CD14-positive monocyte (primary cell): ENCODE results near the gene CDH22. TPM values are rescaled to one million over a fixed set of nuclear protein-coding genes. Genes with fewer than 3 reads are reported as not detected.

Source experiments
- DNase-seq, 3 donors: peaks; one replicate each; pipeline ENCODE4 v3.0.0-alpha.2; 2011 to 2022
- H2AFZ ChIP-seq: 2 replicates; pipeline ENCODE4 v1.6.0; 2012; ENCODE audit warnings: mild to moderate bottlenecking, low read depth, low read length, inconsistent platforms; ENCODE audit not compliant: insufficient read depth, poor library complexity, severe bottlenecking
- H3K27ac ChIP-seq, 2 donors: 1 replicate in 1 of 2; 2 replicates in 1 of 2; pipeline ENCODE4 v1.5.1; 2012 to 2013; ENCODE audit warnings: low read length in 2 of 2, control low read depth in 1 of 2, inconsistent platforms in 1 of 2, low read depth in 1 of 2, mild to moderate bottlenecking in 1 of 2
- H3K27me3 ChIP-seq, 2 donors: one replicate each; pipeline versions ENCODE4 v1.6.0 to v1.6.1; 2011 to 2013; ENCODE audit warnings: low read length in 2 of 2; ENCODE audit not compliant: control insufficient read depth in 2 of 2, insufficient read depth in 2 of 2
- H3K36me3 ChIP-seq, 2 donors: replicated peaks in 1 of 2; 1 replicate in 1 of 2; 2 replicates in 1 of 2; pipeline versions ENCODE4 v1.5.1 to v1.6.1; 2012 to 2013; ENCODE audit warnings: low read length in 2 of 2, control low read depth in 1 of 2, inconsistent platforms in 1 of 2, mild to moderate bottlenecking in 1 of 2; ENCODE audit not compliant: insufficient read depth in 2 of 2, control insufficient read depth in 1 of 2
- H3K4me1 ChIP-seq, 2 donors: 1 replicate in 1 of 2; 2 replicates in 1 of 2; pipeline versions ENCODE4 v1.5.1 to v1.6.1; 2012 to 2013; ENCODE audit warnings: low read length in 2 of 2, control low read depth in 1 of 2, inconsistent platforms in 1 of 2, mild to moderate bottlenecking in 1 of 2, moderate library complexity in 1 of 2; ENCODE audit not compliant: insufficient read depth in 2 of 2, control insufficient read depth in 1 of 2
- H3K4me2 ChIP-seq: replicated peaks from 2 replicates; pipeline ENCODE3; 2012; ENCODE audit warnings: low read length, moderate library complexity, mild to moderate bottlenecking; ENCODE audit not compliant: poor library complexity, severe bottlenecking; ENCODE audit errors: extremely low read depth
- H3K4me3 ChIP-seq, 3 experiments: fragments of 200-600 bp in 1 of 3; sonication (generic) in 1 of 3; replicated peaks in 1 of 3; 1 replicate in 2 of 3; 2 replicates in 1 of 3; pipeline ENCODE4 v1.5.1; 2011 to 2013; ENCODE audit warnings: low read length in 3 of 3, mild to moderate bottlenecking in 3 of 3, control low read depth in 2 of 3, low read depth in 2 of 3, inconsistent platforms in 1 of 3, moderate library complexity in 1 of 3
- H3K79me2 ChIP-seq: 2 replicates; pipeline ENCODE4 v1.6.0; 2012; ENCODE audit warnings: mild to moderate bottlenecking, control low read depth, inconsistent platforms, low read length, moderate library complexity; ENCODE audit not compliant: insufficient read depth
- H3K9ac ChIP-seq: 2 replicates; pipeline ENCODE4 v1.6.0; 2017; ENCODE audit warnings: low read length, mild to moderate bottlenecking; ENCODE audit not compliant: insufficient read depth, poor library complexity, severe bottlenecking
- H3K9me3 ChIP-seq, 2 donors: replicated peaks in 1 of 2; 1 replicate in 1 of 2; 2 replicates in 1 of 2; pipeline versions ENCODE4 v1.5.1 to v1.6.1; 2012 to 2013; ENCODE audit warnings: low read length in 2 of 2, control low read depth in 1 of 2; ENCODE audit not compliant: control insufficient read depth in 1 of 2, insufficient read depth in 1 of 2
- H4K20me1 ChIP-seq: 2 replicates; pipeline ENCODE4 v1.6.0; 2012; ENCODE audit warnings: mild to moderate bottlenecking, low read length, control low read depth, moderate library complexity; ENCODE audit not compliant: insufficient read depth
- H3K27ac Mint-ChIP-seq, 7 donors: one replicate each; pipeline ENCODE4 v1.8.0; 2020; ENCODE audit warnings: mild to moderate bottlenecking in 7 of 7, mixed read lengths in 7 of 7, moderate library complexity in 6 of 7, inconsistent platforms in 2 of 7
- H3K27me3 Mint-ChIP-seq, 3 donors: one replicate each; pipeline ENCODE4 v1.8.0; 2021 to 2022; ENCODE audit warnings: low read depth in 3 of 3, mild to moderate bottlenecking in 3 of 3, mixed read lengths in 3 of 3, moderate library complexity in 3 of 3, inconsistent platforms in 1 of 3
- H3K36me3 Mint-ChIP-seq, 2 donors: one replicate each; pipeline ENCODE4 v1.8.0; 2020; ENCODE audit warnings: mixed read lengths in 2 of 2, inconsistent platforms in 1 of 2, mild to moderate bottlenecking in 1 of 2
- H3K4me1 Mint-ChIP-seq: one replicate; pipeline ENCODE4 v1.8.0; 2020; ENCODE audit warnings: mild to moderate bottlenecking, mixed read lengths
- H3K4me3 Mint-ChIP-seq, 2 donors: one replicate each; pipeline ENCODE4 v1.8.0; 2020; ENCODE audit warnings: mild to moderate bottlenecking in 2 of 2, mixed read lengths in 2 of 2, moderate library complexity in 1 of 2
- H3K9me3 Mint-ChIP-seq, 7 donors: one replicate each; pipeline ENCODE4 v1.8.0; 2020 to 2022; ENCODE audit warnings: mixed read lengths in 7 of 7, mild to moderate bottlenecking in 6 of 7, moderate library complexity in 6 of 7, inconsistent platforms in 2 of 7
- WGBS: methylation state at CpG from one replicate; pipeline ENCODE4 v1.1.5; 2013; ENCODE audit warnings: missing lambda C conversion rate; ENCODE audit not compliant: insufficient coverage; 5-methylcytosine and 5-hydroxymethylcytosine counted together
- intact Hi-C, 2 donors: fragments of 100-400 bp; cut with micrococcal nuclease; formaldehyde crosslinking; loops; one replicate each; pipeline versions ENCODE4 v1.15.0 to v1.15.1; 2023
- polyA plus RNA-seq, 3 donors: library from polyadenylated mRNA; depleted of rRNA in 1 of 3; unstranded in 2 of 3; stranded (reverse) in 1 of 3; fragments of 300-500 nt in 2 of 3; fragments of >200 nt in 1 of 3; fragmentation: Illumina TruSeq in 2 of 3; gene quantifications; 1 replicate in 2 of 3; 2 replicates in 1 of 3; pipeline ENCODE4 v1.2.3, GENCODE V29; 2012 to 2021
- TF ChIP-seq, protein P1 (sequence below): fragments of 200-600 bp; IDR thresholded peaks from one replicate; pipeline ENCODE4 v1.8.0; 2022; ENCODE audit warnings: antibody characterized with exemption, mild to moderate bottlenecking

CDH22 gene
- polyA plus RNA-seq, 3 donors, result not detected

DNA sequence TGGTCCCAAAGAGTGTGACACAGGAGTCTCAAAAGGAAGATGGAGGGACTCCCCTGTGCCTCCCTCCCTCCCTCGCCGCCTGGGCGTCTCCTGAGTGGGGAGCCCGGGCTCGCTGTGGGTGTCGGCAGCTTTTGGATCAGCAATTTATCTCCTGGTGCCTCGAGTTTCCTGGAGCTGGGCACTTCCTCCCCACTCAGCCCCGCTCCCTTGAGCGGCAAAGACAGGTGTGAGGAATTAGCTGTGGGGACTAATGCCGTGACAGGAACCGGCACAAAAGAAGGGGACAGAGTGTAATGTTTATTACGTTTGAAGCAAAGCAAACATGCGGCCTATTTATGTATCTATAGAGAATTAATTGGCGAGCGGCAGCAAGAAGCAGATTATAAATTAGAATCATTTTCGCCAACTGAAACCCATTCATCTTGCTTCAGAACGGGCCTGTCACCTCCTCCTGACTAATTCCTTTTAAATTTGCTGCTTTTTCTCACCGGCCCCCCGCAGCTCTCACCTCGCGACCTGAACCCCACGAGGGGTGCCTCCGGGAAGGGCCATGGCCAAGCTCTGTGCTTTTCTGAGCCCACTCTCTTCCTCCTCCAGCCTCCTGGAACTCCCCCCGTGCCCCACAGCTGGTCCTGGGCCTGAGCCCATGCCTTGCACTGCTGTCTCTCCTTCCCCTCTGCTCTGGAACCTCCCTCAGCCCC is 8.8 kb upstream of the CDH22 start:
- H3K4me2 ChIP-seq, result no peak overlapping the region
- H3K4me3 Mint-ChIP-seq, result peak overlapping the region in 1 of 2 donors; percentile 23
- intact Hi-C loops, result no loop called here

DNA sequence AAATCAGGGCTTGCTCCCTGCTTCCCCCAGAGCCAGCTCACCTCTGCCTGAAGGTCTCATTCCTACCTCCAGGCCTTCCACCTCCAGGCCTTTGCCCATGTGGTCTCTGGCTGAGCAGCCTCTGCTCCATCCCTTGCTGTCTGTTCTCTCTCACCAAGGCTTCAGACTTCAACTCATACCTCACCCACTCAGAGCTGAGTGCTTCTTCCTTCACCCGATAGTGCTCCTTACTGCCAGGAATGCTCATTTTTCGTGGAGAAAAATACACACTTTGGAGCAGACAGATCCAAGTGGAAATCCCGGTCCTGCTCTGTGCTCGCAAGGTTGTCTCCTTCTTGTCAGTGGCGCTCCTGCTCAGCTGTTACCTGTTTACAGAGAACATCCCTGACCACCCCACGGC is 7.0 kb upstream of the CDH22 start:
- peaks cover 72 to 95% (median 77%) of the 10 kb centered on the region in 3 donors for H3K27me3 Mint-ChIP-seq
- H4K20me1 ChIP-seq, result no peaks in the 10 kb centered on the region
- no peak overlapping the region for H3K4me3 ChIP-seq
- H3K36me3 ChIP-seq, result no peaks in the 10 kb centered on the region
- TF ChIP-seq, protein P1, sequence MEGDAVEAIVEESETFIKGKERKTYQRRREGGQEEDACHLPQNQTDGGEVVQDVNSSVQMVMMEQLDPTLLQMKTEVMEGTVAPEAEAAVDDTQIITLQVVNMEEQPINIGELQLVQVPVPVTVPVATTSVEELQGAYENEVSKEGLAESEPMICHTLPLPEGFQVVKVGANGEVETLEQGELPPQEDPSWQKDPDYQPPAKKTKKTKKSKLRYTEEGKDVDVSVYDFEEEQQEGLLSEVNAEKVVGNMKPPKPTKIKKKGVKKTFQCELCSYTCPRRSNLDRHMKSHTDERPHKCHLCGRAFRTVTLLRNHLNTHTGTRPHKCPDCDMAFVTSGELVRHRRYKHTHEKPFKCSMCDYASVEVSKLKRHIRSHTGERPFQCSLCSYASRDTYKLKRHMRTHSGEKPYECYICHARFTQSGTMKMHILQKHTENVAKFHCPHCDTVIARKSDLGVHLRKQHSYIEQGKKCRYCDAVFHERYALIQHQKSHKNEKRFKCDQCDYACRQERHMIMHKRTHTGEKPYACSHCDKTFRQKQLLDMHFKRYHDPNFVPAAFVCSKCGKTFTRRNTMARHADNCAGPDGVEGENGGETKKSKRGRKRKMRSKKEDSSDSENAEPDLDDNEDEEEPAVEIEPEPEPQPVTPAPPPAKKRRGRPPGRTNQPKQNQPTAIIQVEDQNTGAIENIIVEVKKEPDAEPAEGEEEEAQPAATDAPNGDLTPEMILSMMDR, result no peak
- 87% methylated on average over 6 of the region's 6 CpGs for WGBS
- H3K4me1 Mint-ChIP-seq, result peaks cover 4% of the 10 kb centered on the region
- no peak overlapping the region for H2AFZ ChIP-seq
- peaks cover 0 to 30% of the 10 kb centered on the region in 2 donors for H3K9me3 ChIP-seq
- H3K4me3 Mint-ChIP-seq, result peak overlapping the region in 1 of 2 donors; percentile 17
- no peaks in the 10 kb centered on the region for H3K4me1 ChIP-seq
- intact Hi-C loops, result no loop called here
- H3K9me3 Mint-ChIP-seq, result peaks cover 0 to 9% (median 0%) of the 10 kb centered on the region in 7 donors
- no peak overlapping the region for H3K27ac Mint-ChIP-seq
- H3K4me2 ChIP-seq, result no peak overlapping the region
- H3K27me3 ChIP-seq, result peaks cover 46 to 78% of the 10 kb centered on the region in 2 donors
- H3K36me3 Mint-ChIP-seq, result peaks cover 0 to 2% of the 10 kb centered on the region in 2 donors
- DNase-seq, result no peak
- no peak overlapping the region for H3K9ac ChIP-seq
- H3K79me2 ChIP-seq, result no peaks in the 10 kb centered on the region
- H3K27ac ChIP-seq, result no peak overlapping the region

More for the DNA sequence above, 8.8 kb upstream of the CDH22 start:
- H3K4me3 ChIP-seq, result no peak overlapping the region
- Mint-ChIP-seq H3K36me3 (no peaks in the 10 kb centered on the region), H3K4me1 (peaks cover under 1% of the 10 kb centered on the region), H3K9me3 (peaks cover 0 to 4% (median 0%) of the 10 kb centered on the region in 7 donors), H3K27ac (no peak overlapping the region), H3K27me3 (peaks cover 60 to 87% (median 64%) of the 10 kb centered on the region in 3 donors)
- DNase-seq, result no peak
- no peak overlapping the region for H3K27ac ChIP-seq
- H2AFZ ChIP-seq, result no peak overlapping the region
- 41% methylated on average over 14 of the region's 24 CpGs for WGBS
- H3K27me3 ChIP-seq, result peaks cover 28 to 59% of the 10 kb centered on the region in 2 donors
- H3K9ac ChIP-seq, result no peak overlapping the region
- no peaks in the 10 kb centered on the region for H3K4me1 ChIP-seq
- peaks cover 0 to 16% of the 10 kb centered on the region in 2 donors for H3K9me3 ChIP-seq
- H3K79me2 ChIP-seq, result no peaks in the 10 kb centered on the region
- TF ChIP-seq, protein P1, result no peak
- no peaks in the 10 kb centered on the region for H4K20me1 ChIP-seq
- H3K36me3 ChIP-seq, result no peaks in the 10 kb centered on the region
